ENCODE data around the gene ARHGEF3.

Gene ARHGEF3

GRCh38 chr3:56769116-56769707, 32.5 kb downstream of the ARHGEF3 start:
- TF ChIP-seq, protein P1, sequence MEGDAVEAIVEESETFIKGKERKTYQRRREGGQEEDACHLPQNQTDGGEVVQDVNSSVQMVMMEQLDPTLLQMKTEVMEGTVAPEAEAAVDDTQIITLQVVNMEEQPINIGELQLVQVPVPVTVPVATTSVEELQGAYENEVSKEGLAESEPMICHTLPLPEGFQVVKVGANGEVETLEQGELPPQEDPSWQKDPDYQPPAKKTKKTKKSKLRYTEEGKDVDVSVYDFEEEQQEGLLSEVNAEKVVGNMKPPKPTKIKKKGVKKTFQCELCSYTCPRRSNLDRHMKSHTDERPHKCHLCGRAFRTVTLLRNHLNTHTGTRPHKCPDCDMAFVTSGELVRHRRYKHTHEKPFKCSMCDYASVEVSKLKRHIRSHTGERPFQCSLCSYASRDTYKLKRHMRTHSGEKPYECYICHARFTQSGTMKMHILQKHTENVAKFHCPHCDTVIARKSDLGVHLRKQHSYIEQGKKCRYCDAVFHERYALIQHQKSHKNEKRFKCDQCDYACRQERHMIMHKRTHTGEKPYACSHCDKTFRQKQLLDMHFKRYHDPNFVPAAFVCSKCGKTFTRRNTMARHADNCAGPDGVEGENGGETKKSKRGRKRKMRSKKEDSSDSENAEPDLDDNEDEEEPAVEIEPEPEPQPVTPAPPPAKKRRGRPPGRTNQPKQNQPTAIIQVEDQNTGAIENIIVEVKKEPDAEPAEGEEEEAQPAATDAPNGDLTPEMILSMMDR (IDR thresholded peaks at IDR 0.05; ENCODE audit: low read depth, low read length) = no peak
- TF ChIP-seq MYC (IDR thresholded peaks at IDR 0.05; ENCODE audit: low read depth, low read length) (no peak), POLR2A (IDR thresholded peaks at IDR 0.05; ENCODE audit: extremely low read depth, insufficient read length) (no peak), MAX (IDR thresholded peaks at IDR 0.05; ENCODE audit: low read depth, low read length) (no peak)
- DNase-seq (ENCODE audit: low read depth) = no peak
- no peak overlapping the region for H3K4me3 ChIP-seq (ENCODE audit: low read depth, low read length)

GRCh38 chr3:56764904-56765547, 36.7 kb downstream of the ARHGEF3 start:
- DNase-seq (ENCODE audit: low read depth) = no peak
- TF ChIP-seq MAX (IDR thresholded peaks at IDR 0.05; ENCODE audit: low read depth, low read length) (no peak), POLR2A (IDR thresholded peaks at IDR 0.05; ENCODE audit: extremely low read depth, insufficient read length) (no peak)
- TF ChIP-seq, protein P1 (IDR thresholded peaks at IDR 0.05; ENCODE audit: low read depth, low read length) = no peak

DNA sequence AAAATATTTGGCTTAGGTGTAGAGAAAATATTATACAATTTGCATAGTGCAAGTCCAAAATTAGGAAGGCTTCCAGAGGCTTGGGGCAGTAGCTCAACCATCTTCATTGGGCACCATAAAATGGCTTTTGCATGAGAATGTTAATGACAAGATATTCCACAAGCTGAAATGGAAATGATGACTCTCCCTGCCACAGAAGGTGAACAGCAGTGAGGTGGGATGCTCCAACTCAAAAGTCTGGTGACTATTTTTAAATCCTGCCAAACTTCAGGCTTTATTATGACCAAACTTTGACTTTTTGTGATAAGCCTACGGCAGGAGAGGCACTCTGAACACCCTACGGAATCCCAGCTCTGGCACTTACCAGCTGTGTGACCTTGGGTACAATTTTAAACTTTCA, 37.6 kb downstream of the ARHGEF3 start:
- no peak for DNase-seq (ENCODE audit: low read depth)
- H3K4me3 ChIP-seq (ENCODE audit: low read depth, low read length) = no peak overlapping the region
- TF ChIP-seq POLR2A (IDR thresholded peaks at IDR 0.05; ENCODE audit: extremely low read depth, insufficient read length) (no peak), MYC (IDR thresholded peaks at IDR 0.05; ENCODE audit: low read depth, low read length) (no peak), MAX (IDR thresholded peaks at IDR 0.05; ENCODE audit: low read depth, low read length) (no peak)
- TF ChIP-seq, protein P1 (IDR thresholded peaks at IDR 0.05; ENCODE audit: low read depth, low read length) = no peak

More at GRCh38 chr3:56764904-56765547, 36.7 kb downstream of the ARHGEF3 start:
- no peak overlapping the region for H3K4me3 ChIP-seq (ENCODE audit: low read depth, low read length)

DNA sequence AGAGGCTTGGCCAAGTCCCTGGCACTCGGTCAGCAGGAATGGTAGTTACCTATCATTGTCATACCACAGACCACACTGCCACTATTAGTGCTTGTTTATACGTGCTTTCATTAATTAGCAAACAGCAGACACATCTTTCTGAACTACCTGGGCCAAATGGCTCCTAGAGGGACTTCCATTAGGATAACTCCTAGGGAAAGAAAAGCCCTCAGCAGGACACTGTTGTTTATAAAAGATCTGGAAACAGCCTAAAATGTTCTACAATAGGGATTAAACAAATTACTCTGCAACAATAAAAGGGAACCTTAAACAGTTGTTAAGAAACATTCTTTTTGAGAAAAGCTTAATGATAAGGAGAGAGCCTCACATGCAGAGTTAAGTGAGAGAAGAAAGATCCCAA, 38.5 kb downstream of the ARHGEF3 start:
- TF ChIP-seq POLR2A (IDR thresholded peaks at IDR 0.05; ENCODE audit: extremely low read depth, insufficient read length) = no peak
- TF ChIP-seq MYC (IDR thresholded peaks at IDR 0.05; ENCODE audit: low read depth, low read length) = no peak
- no peak for TF ChIP-seq MAX (IDR thresholded peaks at IDR 0.05; ENCODE audit: low read depth, low read length)
- TF ChIP-seq, protein P1 (IDR thresholded peaks at IDR 0.05; ENCODE audit: low read depth, low read length) = no peak
- H3K4me3 ChIP-seq (ENCODE audit: low read depth, low read length) = no peak overlapping the region
- no peak for DNase-seq (ENCODE audit: low read depth)

DNA sequence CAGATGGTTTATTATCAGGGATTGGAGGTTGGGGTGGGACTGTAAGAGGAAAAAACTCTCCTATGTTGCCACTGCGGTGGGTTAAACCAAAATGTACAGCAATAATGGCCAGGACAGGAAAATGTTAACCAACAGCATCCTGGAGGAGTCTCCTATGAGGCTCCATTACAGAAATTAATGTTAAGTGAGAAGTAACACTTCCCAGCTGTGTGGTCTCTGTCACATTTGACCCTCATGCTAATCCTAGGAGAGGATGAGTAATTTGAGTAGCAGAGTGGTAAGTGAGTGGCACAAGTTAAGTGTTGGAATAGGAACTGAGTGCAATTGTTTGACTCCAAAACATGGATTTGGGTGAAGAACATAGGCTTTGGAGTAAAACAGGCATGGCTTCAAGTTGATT, 39.0 kb downstream of the ARHGEF3 start:
- TF ChIP-seq, protein P1 (IDR thresholded peaks at IDR 0.05; ENCODE audit: low read depth, low read length) = no peak
- no peak for TF ChIP-seq POLR2A (IDR thresholded peaks at IDR 0.05; ENCODE audit: extremely low read depth, insufficient read length)
- TF ChIP-seq MYC (IDR thresholded peaks at IDR 0.05; ENCODE audit: low read depth, low read length) = no peak
- TF ChIP-seq MAX (IDR thresholded peaks at IDR 0.05; ENCODE audit: low read depth, low read length) = no peak
- H3K4me3 ChIP-seq (ENCODE audit: low read depth, low read length) = no peak overlapping the region
- no peak for DNase-seq (ENCODE audit: low read depth)

Data from NB4 (cell line).